Ishikawa (cell line): ENCODE data around the gene MEF2C.

Experiments used
- CEBPB ChIP-seq: IDR thresholded peaks from 2 replicates; pipeline ENCODE4 v1.6.1; 2012
- CREB1 ChIP-seq: IDR thresholded peaks from 2 replicates; pipeline ENCODE4 v1.6.1; 2012; ENCODE audit warnings: low read depth
- EGR1 ChIP-seq: IDR thresholded peaks from 2 replicates; pipeline ENCODE4 v1.6.1; 2012
- EP300 ChIP-seq: IDR thresholded peaks from 2 replicates; pipeline ENCODE4 v1.6.1; 2012; ENCODE audit warnings: borderline replicate concordance
- FOXM1 ChIP-seq: IDR thresholded peaks from 2 replicates; pipeline ENCODE4 v1.6.1; 2012; ENCODE audit warnings: low read depth, borderline replicate concordance
- MAX ChIP-seq: IDR thresholded peaks from 2 replicates; pipeline ENCODE4 v1.6.1; 2012
- NFIC ChIP-seq: IDR thresholded peaks from 2 replicates; pipeline ENCODE4 v1.6.1; 2012
- RAD21 ChIP-seq: IDR thresholded peaks from 2 replicates; pipeline ENCODE4 v1.6.1; 2012; ENCODE audit warnings: low read depth
- REST ChIP-seq: IDR thresholded peaks from 2 replicates; pipeline ENCODE4 v1.6.1; 2012; ENCODE audit warnings: low read depth, mild to moderate bottlenecking
- TAF1 ChIP-seq: IDR thresholded peaks from 2 replicates; pipeline ENCODE4 v1.6.1; 2012; ENCODE audit warnings: low read depth, mild to moderate bottlenecking
- TCF12 ChIP-seq: IDR thresholded peaks from 2 replicates; pipeline ENCODE4 v1.6.1; 2012; ENCODE audit warnings: low read depth
- TEAD4 ChIP-seq: IDR thresholded peaks from 2 replicates; pipeline ENCODE4 v1.6.1; 2012
- USF1 ChIP-seq: IDR thresholded peaks from 2 replicates; pipeline ENCODE4 v1.6.1; 2012
- YY1 ChIP-seq: IDR thresholded peaks from 2 replicates; pipeline ENCODE4 v1.6.1; 2012; ENCODE audit warnings: low read depth
- ZBTB7A ChIP-seq: IDR thresholded peaks from 2 replicates; pipeline ENCODE4 v1.6.1; 2012; ENCODE audit warnings: low read depth

The MEF2C gene

DNA sequence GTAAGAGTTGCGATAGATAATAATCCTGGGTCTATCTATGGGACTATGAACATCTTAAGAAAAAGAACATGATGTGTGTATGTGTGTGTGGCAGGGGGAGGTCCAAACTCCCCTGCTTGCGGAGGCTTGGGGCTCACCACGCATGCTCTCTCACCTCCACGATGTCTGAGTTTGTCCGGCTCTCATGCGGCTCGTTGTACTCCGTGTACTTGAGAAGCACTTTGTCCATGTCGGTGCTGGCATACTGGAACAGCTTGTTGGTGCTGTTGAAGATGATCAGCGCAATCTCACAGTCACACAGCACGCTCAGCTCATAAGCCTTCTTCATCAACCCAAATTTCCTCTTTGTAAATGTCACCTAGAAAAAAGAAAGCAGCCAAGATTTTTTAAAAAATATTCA lies 78.5 kb downstream of the MEF2C start:
- TF ChIP-seq NFIC, result no peak
- TF ChIP-seq YY1, result no peak
- TF ChIP-seq CEBPB, result no peak
- no peak for TF ChIP-seq ZBTB7A
- no peak for TF ChIP-seq TCF12
- TF ChIP-seq MAX, result no peak
- no peak for TF ChIP-seq TEAD4
- TF ChIP-seq EP300, result no peak
- no peak for TF ChIP-seq TAF1
- TF ChIP-seq EGR1, result no peak
- no peak for TF ChIP-seq FOXM1
- no peak for TF ChIP-seq USF1
- no peak for TF ChIP-seq REST
- no peak for TF ChIP-seq RAD21
- TF ChIP-seq CREB1, result no peak

- no peak for TF ChIP-seq CEBPB
These were observed 79.7 kb downstream of the MEF2C start for GRCh38 chr5:88803309-88803708.

GRCh38 chr5:88799938-88800535 lies 82.9 kb downstream of the MEF2C start:
- TF ChIP-seq TAF1 (no peak), REST (no peak), EP300 (no peak), USF1 (no peak), FOXM1 (no peak)

- no peak for TF ChIP-seq YY1
- no peak for TF ChIP-seq CEBPB
- no peak for TF ChIP-seq CREB1
- TF ChIP-seq ZBTB7A, result no peak
- no peak for TF ChIP-seq TCF12
- no peak for TF ChIP-seq TEAD4
- TF ChIP-seq NFIC, result no peak
- no peak for TF ChIP-seq TAF1
- no peak for TF ChIP-seq MAX
- TF ChIP-seq REST, result no peak
- TF ChIP-seq EGR1, result no peak
- no peak for TF ChIP-seq FOXM1
- no peak for TF ChIP-seq USF1
- TF ChIP-seq RAD21, result no peak
- TF ChIP-seq EP300, result no peak
These were observed 90.7 kb downstream of the MEF2C start for GRCh38 chr5:88792144-88792840.
